NCI-H1105 treated with DMSO at 0.1 percent for 48 hours (cell line): Measurements from ENCODE around the gene SPPL2A.
"Not testable (repeated sequence)": the region's sequence is repeated elsewhere in the genome, so short reads cannot be mapped to it uniquely, and the experiment has no call there.

Source experiments
- DNase-seq: peaks from one replicate; lab custom pipeline; 2025; lab: John Stamatoyannopoulos, UW

Gene SPPL2A

GRCh38 chr15:50765195-50765967 is at the start of gene SPPL2A:
Gene SPPL2A (minus strand): TSS chr15:50765706. CDS start chr15:50765533, 173 bp downstream.
- peak; percentile 42 for DNase-seq

- DNase-seq, result no peak
Measured at GRCh38 chr15:50814634-50815033, 49.1 kb upstream of the SPPL2A start.

- DNase-seq, result no peak
Measured at GRCh38 chr15:50813865-50814264, 48.4 kb upstream of the SPPL2A start.

- no peak for DNase-seq
Measured at GRCh38 chr15:50813089-50813488, 47.6 kb upstream of the SPPL2A start.

- not testable (repeated sequence) for DNase-seq
Measured at GRCh38 chr15:50812181-50812506, 46.6 kb upstream of the SPPL2A start.

GRCh38 chr15:50811461-50812180 is 46.1 kb upstream of the SPPL2A start:
- not testable (repeated sequence) for DNase-seq

GRCh38 chr15:50810128-50810527 is 44.6 kb upstream of the SPPL2A start:
- no peak for DNase-seq

- DNase-seq, result no peak
Measured at GRCh38 chr15:50808728-50809127, 43.2 kb upstream of the SPPL2A start.

- no peak for DNase-seq
Measured at GRCh38 chr15:50803479-50804180, 38.1 kb upstream of the SPPL2A start.

GRCh38 chr15:50800715-50801114 is 35.2 kb upstream of the SPPL2A start:
- no peak for DNase-seq

- no peak for DNase-seq
Measured at GRCh38 chr15:50798684-50799083, 33.2 kb upstream of the SPPL2A start.

- peak; percentile 68 for DNase-seq
Measured at GRCh38 chr15:50797926-50798325, 32.4 kb upstream of the SPPL2A start.

- no peak for DNase-seq
Measured at GRCh38 chr15:50791486-50791885, 26.0 kb upstream of the SPPL2A start.

GRCh38 chr15:50790778-50791453 is 25.4 kb upstream of the SPPL2A start:
- DNase-seq, result no peak

- DNase-seq, result no peak
Measured at GRCh38 chr15:50786871-50787270, 21.4 kb upstream of the SPPL2A start.

GRCh38 chr15:50786438-50786837 is 20.9 kb upstream of the SPPL2A start:
- DNase-seq, result no peak

GRCh38 chr15:50783895-50784294 is 18.4 kb upstream of the SPPL2A start:
- DNase-seq, result no peak

- no peak for DNase-seq
Measured at GRCh38 chr15:50783411-50783810, 17.9 kb upstream of the SPPL2A start.

- no peak for DNase-seq
Measured at GRCh38 chr15:50778086-50778485, 12.6 kb upstream of the SPPL2A start.

- DNase-seq, result no peak
Measured at GRCh38 chr15:50777042-50777441, 11.5 kb upstream of the SPPL2A start.

GRCh38 chr15:50774450-50774849 is 8.9 kb upstream of the SPPL2A start:
- DNase-seq, result no peak

- DNase-seq, result no peak
Measured at GRCh38 chr15:50773389-50773788, 7.9 kb upstream of the SPPL2A start.
